ENCODE measurements around the gene CPLX4. TPM values are rescaled to one million over a fixed set of nuclear protein-coding genes. Genes with fewer than 3 reads are reported as not detected.

Gene CPLX4, protein sequence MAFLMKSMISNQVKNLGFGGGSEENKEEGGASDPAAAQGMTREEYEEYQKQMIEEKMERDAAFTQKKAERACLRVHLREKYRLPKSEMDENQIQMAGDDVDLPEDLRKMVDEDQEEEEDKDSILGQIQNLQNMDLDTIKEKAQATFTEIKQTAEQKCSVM
- total RNA-seq (2014; rRNA removed; shearing (Covaris generic)): not detected in 2 replicates

DNA sequence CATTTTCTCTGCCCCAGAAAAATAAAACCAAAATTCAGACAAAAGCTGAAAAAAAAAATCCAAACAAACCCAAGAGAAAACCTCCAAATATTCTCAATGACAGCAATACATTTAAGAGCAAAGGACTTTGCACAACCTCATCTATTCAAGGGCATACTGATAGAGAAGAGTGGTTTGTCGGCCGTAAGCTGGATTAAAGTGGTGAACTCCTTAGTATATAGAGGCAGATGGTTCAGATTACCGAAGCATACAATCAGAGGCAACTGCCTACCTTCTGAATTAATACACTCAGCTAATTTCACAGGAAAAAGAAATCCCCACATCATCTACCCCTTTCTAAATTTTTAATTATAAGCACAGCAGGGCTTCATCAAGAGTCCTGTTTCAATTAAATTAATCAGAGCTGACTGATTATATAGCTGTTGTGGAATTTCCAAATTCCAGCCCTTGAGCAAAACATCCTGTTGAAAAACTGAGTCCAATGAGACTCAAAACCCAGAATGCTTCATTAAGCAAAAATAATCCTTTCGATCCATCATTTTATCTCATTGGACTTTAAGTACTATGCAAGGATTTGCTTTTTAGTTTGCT, at the start of gene CPLX4:
CPLX4 (minus strand) TSS at position 190 of the 591 bp plus-strand sequence; CDS start at position 3, 187 bp downstream.
- DNase-seq (ENCODE audit: low read depth): no peak

DNA sequence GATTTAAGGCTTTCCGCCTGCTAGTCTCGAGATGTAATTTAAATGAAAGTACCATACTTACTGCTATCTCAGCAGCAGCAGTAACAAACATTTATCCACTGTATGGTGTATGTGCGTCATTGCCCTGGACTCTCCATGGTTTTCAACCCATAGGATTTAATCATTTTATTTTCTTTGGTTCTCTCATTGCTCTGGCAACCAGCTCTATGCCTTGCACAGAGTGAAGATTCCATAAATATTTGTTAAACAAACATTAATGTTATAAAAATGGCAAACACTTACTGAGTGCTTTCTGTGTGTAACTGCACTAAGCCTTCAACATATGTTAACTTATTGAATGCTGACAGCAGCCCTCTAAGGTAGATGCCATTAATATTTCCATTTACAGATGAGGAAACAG, 41.9 kb upstream of the CPLX4 start:
- no peak for DNase-seq (ENCODE audit: low read depth)

DNA sequence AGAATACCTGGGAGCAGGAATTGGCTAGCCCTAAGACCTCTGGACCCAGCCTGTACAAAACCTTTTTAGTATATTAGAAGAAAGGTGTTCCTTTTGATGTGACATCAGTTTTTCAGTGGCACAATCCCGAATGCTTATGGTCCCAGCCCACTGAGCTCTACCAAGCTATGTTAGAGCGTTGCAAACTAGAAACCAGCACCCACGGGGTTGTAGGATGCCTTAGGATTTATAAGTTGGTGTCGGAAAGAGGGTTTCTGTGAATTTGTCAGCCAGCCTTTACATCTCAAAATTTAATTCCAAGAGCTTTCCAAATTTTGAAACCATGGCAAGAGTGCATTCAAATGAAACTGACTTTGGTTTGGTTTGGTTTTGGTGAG, 41.1 kb upstream of the CPLX4 start:
- no peak for DNase-seq (ENCODE audit: low read depth)

DNA sequence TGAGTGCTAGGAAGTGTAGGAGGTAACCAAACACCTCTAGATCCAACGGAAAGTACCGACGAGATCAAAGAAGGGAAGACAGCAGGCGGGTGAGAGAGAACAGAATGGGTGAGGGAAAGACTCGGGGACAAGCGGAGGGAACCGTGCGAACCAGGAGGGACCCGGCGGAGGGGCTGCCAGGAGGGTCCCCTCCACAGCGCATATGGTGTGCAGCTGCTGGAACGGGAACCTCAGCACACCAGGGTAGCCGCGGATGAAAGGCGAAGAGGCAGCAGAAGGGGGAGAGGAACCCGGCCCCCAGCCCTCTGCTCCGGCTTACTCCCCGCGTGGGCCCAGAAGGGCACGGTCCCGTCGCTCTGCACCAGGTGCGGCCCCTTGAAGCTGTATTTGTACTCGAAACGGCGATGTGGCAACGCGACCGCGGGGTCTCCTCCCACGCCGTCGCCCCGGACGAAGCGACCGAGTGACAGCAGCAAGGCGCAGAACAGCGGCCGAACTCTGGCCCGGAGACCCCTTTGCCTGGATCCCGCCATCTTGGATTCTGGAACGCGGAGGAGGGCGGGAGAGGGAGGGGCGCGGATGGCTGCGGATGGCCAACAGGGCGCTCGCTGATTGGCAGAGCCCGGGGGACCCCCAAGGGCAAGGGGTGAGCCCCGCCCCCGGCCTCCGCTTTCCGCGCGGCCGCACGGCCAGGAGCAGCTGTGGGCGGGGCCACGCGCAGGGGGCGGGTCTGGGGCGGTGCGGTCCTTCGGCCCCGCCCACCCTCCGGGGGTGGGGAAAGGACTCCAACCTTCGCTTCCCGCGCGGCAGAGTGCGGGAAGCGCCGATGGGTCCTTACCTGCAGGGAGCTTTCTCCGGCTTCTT, 40.5 kb upstream of the CPLX4 start, which contains the start of gene LMAN1:
LMAN1 (minus strand) TSS at position 554 of the 864 bp plus-strand sequence; CDS start at position 533, 21 bp downstream.
- DNase-seq (ENCODE audit: low read depth): peak; percentile 94

DNA sequence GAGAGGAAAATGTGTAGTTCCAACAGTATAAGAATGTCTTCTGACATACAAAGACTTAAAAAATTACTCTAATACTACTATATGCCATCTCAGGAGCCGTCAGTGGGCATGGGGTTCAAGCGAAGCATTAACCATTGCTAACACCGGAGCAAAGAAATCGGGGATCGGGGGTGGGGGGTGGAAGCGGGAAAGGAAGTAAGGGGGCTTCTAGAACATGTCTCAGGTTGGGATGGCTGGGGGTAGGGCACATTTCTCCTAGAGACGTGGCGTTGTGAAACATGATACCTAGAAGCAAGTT, 39.9 kb upstream of the CPLX4 start:
- no peak for DNase-seq (ENCODE audit: low read depth)

DNA sequence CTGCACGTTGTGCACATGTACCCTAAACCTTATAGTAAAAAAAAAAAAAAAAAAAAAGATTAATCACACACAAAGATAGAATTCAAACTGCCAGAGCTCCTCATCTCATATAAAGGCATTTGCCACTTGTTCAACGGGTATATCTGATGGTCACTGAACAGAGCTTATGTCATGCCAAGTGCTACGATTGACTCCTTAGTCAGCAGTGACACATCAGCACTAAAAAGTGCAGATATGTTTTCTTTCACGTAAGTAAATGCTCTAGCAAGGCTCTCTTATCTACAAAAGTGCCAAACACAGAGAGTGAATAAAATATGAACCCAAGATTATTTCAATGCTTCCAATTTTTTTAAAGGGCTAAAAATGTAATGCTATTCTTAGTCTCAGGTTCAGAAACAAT, 39.5 kb upstream of the CPLX4 start:
- peak; percentile 86 for DNase-seq (ENCODE audit: low read depth)

DNA sequence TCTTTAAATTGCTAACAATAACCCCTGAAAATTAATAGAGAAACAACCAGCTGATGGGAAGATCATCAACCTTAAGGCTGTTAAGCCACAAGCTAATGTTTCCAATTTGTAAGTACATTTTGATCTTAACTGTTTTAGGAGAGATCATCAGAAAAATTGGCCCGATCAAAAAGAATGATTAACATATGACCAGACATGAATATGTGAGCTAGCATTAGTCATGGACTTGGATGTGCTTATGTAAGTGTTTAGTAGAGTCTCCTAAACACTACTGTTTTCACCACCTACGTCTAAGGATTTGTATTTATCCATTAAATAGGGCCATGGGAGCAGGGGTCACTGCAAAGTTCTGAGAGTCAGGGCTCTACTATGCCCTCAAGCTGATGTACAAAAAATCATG, 36.3 kb upstream of the CPLX4 start:
- no peak for DNase-seq (ENCODE audit: low read depth)

DNA sequence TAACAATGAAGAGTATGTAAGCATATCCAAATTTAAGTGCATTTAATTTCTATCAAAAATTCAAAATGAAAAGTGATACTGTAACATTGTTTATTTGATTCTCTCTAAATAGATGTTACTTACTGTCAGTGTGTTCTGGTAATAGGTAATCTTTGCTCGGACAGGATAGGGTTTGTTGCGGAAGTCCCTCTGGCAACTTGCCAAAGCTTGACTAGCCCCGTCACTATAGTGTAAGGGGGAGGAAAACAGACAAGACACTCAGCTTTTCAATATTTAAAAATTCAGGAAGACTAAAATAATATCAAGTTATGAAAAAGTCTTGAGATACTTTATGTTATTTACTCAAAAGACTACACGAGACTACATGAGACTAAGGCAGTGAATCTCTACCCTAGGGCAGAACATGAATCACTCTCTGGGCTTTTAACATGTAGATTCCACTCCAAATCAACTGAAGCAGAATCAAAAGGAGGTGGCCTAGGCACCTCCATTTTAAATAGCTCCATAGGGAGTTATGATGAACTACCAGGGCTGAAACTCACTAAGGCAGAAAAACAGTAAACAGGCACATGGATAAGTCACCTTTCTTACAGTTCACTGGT, 34.7 kb upstream of the CPLX4 start:
- DNase-seq (ENCODE audit: low read depth): peak; percentile 46

DNA sequence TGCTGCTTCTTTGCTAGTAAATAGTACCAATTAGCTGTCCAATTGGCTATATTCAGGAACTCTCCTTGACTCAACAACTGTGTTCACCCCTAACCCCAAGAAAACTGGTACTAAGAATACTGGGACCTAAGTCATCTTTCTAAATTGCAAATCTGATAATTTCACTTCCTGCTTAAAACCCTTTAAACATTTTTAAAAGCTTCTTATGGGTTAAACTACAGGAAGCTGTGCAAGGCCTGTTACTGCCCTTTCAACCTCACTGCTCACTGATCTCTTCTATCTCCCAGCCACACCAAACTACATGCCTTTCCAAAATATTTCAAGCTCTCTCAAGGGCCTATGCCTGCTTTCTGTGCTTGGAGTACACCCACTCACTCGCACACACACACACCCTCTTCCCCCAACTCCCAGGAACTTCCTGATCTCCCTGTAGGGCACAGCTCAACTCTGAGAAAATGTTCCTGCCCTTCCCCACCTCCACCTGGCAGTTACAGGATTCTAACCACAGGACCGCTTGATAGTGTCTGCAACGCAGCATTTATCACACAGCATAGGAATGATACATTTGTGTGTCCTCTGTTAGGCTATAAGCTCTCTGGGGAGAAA, 33.9 kb upstream of the CPLX4 start:
- no peak for DNase-seq (ENCODE audit: low read depth)

DNA sequence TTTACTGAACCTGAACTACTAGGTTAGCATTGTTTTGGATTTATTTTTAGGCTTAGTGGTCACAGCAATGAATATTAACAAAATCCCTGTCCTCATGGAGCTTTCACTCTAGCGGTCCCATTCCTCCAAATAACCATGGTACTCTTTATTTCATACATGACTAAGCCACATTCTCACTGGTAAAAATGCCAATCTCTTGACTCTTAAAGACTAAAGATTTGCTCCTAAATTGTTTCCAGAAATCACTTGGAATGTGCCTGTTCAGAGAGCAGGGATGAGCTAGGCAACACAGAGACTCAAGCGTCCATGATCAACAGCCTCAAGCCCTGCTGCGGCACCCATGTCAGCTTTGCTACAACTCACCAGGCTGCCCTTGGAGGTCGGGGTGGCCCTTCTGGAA, 27.1 kb upstream of the CPLX4 start:
- peak; percentile 32 for DNase-seq (ENCODE audit: low read depth)

DNA sequence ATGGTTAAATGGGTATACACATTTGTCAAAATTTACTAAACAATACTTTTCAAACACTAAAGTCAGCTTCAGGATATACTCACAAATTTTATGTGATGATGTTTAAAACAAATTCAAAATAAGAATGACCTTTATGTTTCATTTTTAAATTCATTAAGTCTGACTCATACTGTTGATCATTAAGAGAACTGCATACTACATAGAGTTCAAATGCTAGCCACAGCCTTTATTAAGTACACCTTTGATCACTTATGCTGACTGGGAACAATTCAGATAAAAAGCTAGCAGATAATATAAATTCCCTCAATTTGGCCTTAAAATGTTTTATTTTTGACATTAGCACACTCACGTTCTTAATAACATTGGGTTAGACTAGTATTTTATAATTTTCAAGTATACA, 26.5 kb upstream of the CPLX4 start:
- DNase-seq (ENCODE audit: low read depth): peak; percentile 7

DNA sequence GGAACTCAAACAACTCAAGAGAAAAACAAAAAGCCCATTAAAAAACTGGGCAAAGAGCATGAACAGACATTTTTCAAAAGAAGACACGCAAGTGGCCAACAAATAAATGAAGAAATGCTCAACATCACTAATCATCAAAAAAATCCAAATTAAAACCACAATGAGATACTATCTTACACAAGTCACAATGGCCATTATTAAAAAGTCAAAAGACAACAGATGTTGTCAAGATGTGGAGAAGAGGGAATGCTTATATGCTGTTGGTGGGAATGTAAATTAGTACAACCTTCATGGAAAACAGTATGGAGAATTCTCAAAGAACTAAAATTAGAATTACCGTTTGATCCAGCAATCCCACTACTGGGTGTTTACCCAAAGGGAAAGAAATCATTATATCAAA, 25.5 kb upstream of the CPLX4 start:
- DNase-seq (ENCODE audit: low read depth): no peak

DNA sequence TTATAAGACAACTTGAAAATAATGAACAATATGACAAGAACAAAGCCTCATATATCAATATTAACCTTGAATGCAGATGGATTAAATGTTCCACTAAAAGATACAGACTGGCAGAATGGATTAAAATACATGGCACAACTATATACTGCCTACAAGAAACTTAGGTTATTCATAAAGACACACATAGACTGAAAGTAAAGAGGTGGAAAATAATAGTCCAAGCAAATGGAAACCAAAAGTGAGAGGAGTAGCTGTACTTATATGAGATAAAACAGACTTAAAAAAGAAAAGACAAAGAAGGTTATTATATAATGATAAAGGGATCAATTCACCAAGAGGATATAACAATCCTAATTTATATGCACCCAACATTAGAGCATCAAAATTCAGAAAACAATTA, 22.4 kb upstream of the CPLX4 start:
- DNase-seq (ENCODE audit: low read depth): no peak

DNA sequence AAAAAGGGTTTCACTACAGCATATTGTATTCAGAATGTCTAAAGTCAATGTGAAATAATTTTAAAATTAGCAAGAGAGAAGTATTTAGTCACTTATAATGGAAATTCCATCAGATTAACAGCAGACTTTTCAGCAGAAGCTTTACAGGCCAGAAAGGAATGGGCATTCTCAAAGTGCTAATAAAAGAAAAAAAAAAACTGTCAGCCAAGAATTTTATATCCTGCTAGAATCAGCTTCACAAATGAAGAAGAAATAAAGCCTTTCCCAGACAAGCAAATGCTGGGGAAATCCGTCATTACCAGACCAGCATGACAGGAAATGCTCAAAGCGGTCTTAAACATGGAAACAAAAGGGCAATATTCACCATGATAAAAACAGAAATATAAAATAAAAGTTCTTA, 21.9 kb upstream of the CPLX4 start:
- no peak for DNase-seq (ENCODE audit: low read depth)

DNA sequence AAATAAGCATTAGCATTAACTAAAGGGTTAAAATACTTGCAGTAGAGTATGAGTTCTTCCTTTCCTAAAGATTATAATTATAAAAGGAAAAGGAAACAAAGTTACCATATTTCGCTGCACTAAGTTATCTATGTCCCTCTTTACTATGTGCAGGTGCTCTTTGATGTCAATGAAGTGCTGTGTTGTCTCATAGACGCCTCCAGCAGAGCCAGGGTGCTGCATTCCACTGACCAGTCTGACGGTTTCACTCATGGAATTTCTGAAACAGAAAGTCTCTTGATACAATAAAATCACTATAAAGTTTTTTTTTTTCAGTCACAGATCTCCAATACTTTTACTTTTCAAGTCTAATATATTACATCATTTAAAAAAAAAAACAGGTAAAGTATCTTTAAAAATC, 14.5 kb upstream of the CPLX4 start:
- DNase-seq (ENCODE audit: low read depth): no peak

DNA sequence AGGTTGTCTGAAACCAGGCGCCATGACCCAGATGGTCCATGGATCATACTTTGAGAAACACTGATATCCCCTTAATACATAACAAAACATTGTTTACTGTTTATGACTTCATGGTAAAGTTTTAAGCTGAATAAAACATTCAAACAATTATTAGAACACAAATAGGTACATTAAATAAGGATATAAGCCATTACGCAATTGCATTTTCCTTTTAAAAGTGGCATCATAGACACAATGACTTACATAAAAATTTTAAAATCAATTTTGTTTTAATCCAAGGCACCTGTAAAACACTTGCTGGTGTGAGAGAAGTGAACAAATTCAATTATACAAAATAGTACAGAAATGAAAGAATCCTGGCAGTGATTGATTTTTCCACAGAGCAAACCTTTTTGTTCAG, 10.2 kb upstream of the CPLX4 start:
- no peak for DNase-seq (ENCODE audit: low read depth)

DNA sequence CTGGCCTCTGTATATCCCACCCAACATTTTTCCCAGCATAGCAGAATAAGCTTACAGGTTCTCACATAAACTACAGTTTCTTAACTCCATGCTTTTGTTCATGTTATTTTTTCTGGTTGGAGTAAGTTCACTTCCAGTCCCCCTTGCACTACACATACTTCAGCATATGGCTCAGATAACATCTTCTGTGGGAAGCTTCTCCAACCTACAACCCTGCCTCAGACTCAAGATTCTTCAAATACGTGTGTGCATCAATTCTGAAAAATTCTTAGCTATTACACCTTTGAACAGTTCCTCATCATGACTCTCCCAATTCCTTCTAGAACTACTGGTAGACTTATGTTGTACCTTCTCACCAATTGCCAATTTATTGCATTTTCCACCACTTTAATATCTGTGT, 7.5 kb upstream of the CPLX4 start:
- peak; percentile 5 for DNase-seq (ENCODE audit: low read depth)

DNA sequence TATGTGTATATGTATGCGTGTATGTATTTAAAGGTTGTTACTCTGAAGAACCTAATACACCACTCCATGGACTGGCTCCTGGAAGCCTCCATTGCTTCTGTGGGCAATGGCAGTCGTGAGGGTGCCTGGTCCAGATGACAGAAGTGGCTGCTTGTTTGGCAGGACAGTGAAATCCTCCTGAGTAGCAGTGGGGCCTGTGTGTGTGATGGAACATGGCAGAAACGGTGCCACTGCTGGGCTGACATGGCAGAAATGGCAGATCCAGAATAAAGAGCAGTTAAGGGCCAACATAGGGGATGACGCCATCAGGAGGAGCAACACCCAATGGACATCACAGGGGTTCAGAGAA, 6.1 kb upstream of the CPLX4 start:
- DNase-seq (ENCODE audit: low read depth): peak; percentile 12

DNA sequence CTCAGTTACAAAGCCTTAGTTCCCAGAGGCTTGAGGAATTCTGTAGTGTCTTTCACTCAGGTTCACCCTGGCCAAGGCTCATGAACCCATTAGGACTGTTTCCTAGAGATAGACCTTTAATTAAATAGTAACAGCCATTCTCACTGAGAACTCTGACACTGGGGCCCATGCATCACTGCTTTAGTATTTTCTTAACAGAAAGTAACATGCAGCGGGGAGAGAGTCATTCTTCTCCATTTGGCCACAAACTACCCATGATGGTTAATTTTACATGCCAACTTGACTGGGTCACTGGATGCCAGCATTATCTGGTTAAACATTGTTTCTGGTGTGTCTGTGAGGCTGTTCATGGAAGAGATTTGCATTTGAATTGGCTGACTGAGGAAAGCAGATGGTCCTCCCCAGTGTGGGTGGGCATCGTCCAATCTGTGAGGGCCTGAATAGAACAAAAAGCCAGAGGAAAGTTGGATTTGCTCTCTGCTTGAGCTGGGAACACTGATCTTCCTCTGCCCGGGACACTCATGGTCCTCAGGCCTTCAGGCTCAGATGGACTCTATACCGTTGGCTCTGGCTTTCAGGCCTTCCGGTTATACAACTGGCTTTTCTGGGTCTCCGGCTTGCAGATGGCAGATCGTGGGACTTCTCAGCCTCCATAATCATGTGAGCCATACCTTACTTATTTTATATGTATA, 5.6 kb upstream of the CPLX4 start:
- DNase-seq (ENCODE audit: low read depth): peak; percentile 86

DNA sequence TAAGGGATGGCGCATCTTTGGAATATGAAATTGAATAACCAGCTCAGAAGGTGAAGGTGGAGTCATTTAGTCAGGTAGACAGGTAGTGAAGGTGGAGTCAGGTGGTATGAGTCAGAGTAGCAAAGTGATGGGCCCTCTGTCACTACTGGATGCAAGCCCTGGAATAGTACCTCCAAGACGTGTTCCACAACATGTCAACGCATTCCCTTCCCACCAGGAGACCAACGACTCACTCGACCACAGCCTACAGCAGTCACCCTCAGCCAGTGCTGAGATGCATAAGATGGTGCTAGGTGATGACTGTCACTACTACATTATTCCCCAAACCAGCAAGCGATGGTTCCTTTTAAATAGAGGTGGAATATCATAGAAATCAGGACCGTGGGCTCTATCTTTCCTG, 6.8 kb downstream of the CPLX4 start:
- DNase-seq (ENCODE audit: low read depth): peak; percentile 59

DNA sequence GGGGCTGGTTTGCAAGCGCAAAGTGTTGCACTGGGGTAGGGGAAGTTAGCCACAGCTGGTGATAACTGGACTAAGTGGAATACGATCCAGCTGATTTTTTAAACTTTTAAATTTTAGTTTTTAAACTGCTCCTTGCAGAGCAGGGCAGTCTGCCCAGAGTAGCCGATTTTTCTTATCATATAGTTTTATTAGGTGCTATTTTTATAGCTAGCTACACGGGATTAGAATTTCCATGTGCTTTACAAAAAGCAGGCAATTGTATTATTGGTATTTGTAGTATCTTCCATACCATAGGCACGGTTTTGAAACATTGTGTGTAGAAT, 9.6 kb downstream of the CPLX4 start:
- no peak for DNase-seq (ENCODE audit: low read depth)

Data from M059J (cell line).